ENCODE measurements around the gene PTPN23. TPM values are rescaled to one million over a fixed set of nuclear protein-coding genes. Genes with fewer than 3 reads are reported as not detected.

The PTPN23 gene
- total and polyA plus RNA-seq, 2 of the 13 experiments (the other 11 are each of a cell fraction or from before 2014, with no cell fraction given): 2.3 to 3.7 TPM

GRCh38 chr3:47404431-47404876, 23.6 kb downstream of the PTPN23 start:
- Histone ChIP-seq H3K9ac (ENCODE audit: insufficient read depth, low read depth, low read length) (no peak overlapping the region), H3K27ac (ENCODE audit: extremely low read length, insufficient read depth, low read length) (no peak overlapping the region), H3K27me3 (ENCODE audit: control insufficient read depth in 1 of 2, insufficient read depth in 2 of 2, low read length in 2 of 2) (no peaks in the 10 kb centered on the region), H2AFZ (ENCODE audit: low read length) (no peak overlapping the region), H3K4me2 (ENCODE audit: low read depth, low read length) (no peak overlapping the region), H3K9me3 (ENCODE audit: low read length) (no peaks in the 10 kb centered on the region), H3K36me3 (replicated peaks in 1 of 2; ENCODE audit: control insufficient read depth in 1 of 2, insufficient read depth in 2 of 2, low read length in 2 of 2) (peaks cover 33 to 63% of the 10 kb centered on the region in 2 experiments), H4K20me1 (ENCODE audit: insufficient read depth, low read length) (peaks cover 8% of the 10 kb centered on the region), H3K4me3 (replicated peaks in 1 of 3; ENCODE audit: insufficient read depth in 1 of 3, low read depth in 2 of 3, low read length in 3 of 3) (no peak overlapping the region), H3K4me1 (ENCODE audit: insufficient read depth, low read length) (peaks cover 11% of the 10 kb centered on the region; the same call in 1 of the 2 replicates), H3K79me2 (ENCODE audit: insufficient read depth, low read length) (peaks cover 5% of the 10 kb centered on the region)
- no peak for TF ChIP-seq MIXL1 (CRISPR knock-in tag; IDR thresholded peaks at IDR 0.05)
- TF ChIP-seq USF2 (IDR thresholded peaks at IDR 0.05; ENCODE audit: low read depth, low read length): no peak
- TF ChIP-seq USF2 (CRISPR knock-in tag; IDR thresholded peaks at IDR 0.05; ENCODE audit: borderline replicate concordance): no peak
- no peak for TF ChIP-seq CREM (IDR thresholded peaks at IDR 0.05)
- no peak for TF ChIP-seq CREM (CRISPR knock-in tag; IDR thresholded peaks at IDR 0.05)
- no peak for TF ChIP-seq MED1 (CRISPR knock-in tag; IDR thresholded peaks at IDR 0.05)
- POLR2A ChIA-PET: interaction anchor here (0.6 to 1.8 kb wide), 2 partner anchors 24 to 28 kb away, joined by 3 to 4 read pairs; partner anchors contain the start of gene PTPN23
- no TSS peak for BruUV-seq (replicated peaks)
- WGBS (ENCODE audit: low lambda C conversion rate): 93% methylated on average over 10 of the region's 13 CpGs
- in situ Hi-C loops (cut with HindIII; ENCODE audit: extremely low pct_ligation_motif_present, low pct_unique_long_range_greater_than_20kb) (no loop called here), intact Hi-C loops (cut with micrococcal nuclease; ENCODE audit: unreplicated experiment) (no loop called here)
- FAIRE-seq (no peak), ATAC-seq (no peak), DNase-seq (ENCODE audit: low spot score) (no peak)
- CTCF ChIA-PET (ENCODE audit: low intra/inter-chr PET ratio, low total read pairs): no interaction called here

All from HepG2 (cell line).